Neural progenitor cell (in vitro differentiated cells): ENCODE results near the gene PRICKLE1. TPM values are rescaled to one million over a fixed set of nuclear protein-coding genes. Genes with fewer than 3 reads are reported as not detected.

Experiments
- DNase-seq: peaks from one replicate; pipeline ENCODE4 v3.0.0-alpha.2; 2016; ENCODE audit warnings: low spot score
- H2AFZ ChIP-seq: fragments of 200-600 bp; sonication (generic); replicated peaks from 2 replicates; pipeline ENCODE4 v1.6.1; 2016; ENCODE audit warnings: antibody characterized with exemption
- H3F3A ChIP-seq: fragments of 200-600 bp; sonication (generic); 2 replicates; pipeline ENCODE4 v1.6.1; 2016; ENCODE audit warnings: antibody characterized with exemption, low read depth
- H3K27ac ChIP-seq: fragments of 200-600 bp; sonication (generic); 2 replicates; pipeline ENCODE4 v1.5.1; 2016; ENCODE audit warnings: mild to moderate bottlenecking
- H3K27me3 ChIP-seq: fragments of 200-600 bp; sonication (generic); 2 replicates; pipeline ENCODE4 v1.6.1; 2016; ENCODE audit warnings: mild to moderate bottlenecking, moderate library complexity
- H3K36me3 ChIP-seq: fragments of 200-600 bp; sonication (generic); 2 replicates; pipeline ENCODE4 v1.5.1; 2016
- H3K4me1 ChIP-seq: fragments of 200-600 bp; sonication (generic); 2 replicates; pipeline ENCODE4 v1.6.1; 2016; ENCODE audit warnings: mixed run types
- H3K4me2 ChIP-seq: fragments of 200-600 bp; sonication (generic); 2 replicates; pipeline ENCODE4 v1.6.1; 2016
- H3K4me3 ChIP-seq: fragments of 200-600 bp; sonication (generic); 2 replicates; pipeline ENCODE4 v1.5.1; 2016
- H3K79me2 ChIP-seq: fragments of 200-600 bp; sonication (generic); 2 replicates; pipeline ENCODE4 v1.6.1; 2016; ENCODE audit warnings: low read depth
- H3K9ac ChIP-seq: fragments of 200-600 bp; sonication (generic); 2 replicates; pipeline ENCODE4 v1.6.1; 2016
- H3K9me3 ChIP-seq: fragments of 200-600 bp; sonication (generic); 2 replicates; pipeline ENCODE4 v1.5.1; 2016; ENCODE audit warnings: low read depth
- H4K20me1 ChIP-seq: fragments of 200-600 bp; sonication (generic); 2 replicates; pipeline ENCODE4 v1.6.1; 2016; ENCODE audit warnings: low read depth
- H3K27ac Mint-ChIP-seq: 3 replicates; pipeline ENCODE4 v1.8.0; 2021; ENCODE audit warnings: mixed read lengths
- H3K27me3 Mint-ChIP-seq: 2 replicates; pipeline ENCODE4 v1.8.0; 2022; ENCODE audit warnings: low read depth, mild to moderate bottlenecking, inconsistent platforms, moderate library complexity, mixed read lengths; ENCODE audit not compliant: insufficient read depth
- H3K36me3 Mint-ChIP-seq: 3 replicates; pipeline ENCODE4 v1.8.0; 2021; ENCODE audit warnings: mixed read lengths
- H3K4me1 Mint-ChIP-seq: 3 replicates; pipeline ENCODE4 v1.8.0; 2021; ENCODE audit warnings: mixed read lengths
- H3K4me3 Mint-ChIP-seq: 3 replicates; pipeline ENCODE4 v1.8.0; 2021; ENCODE audit warnings: mild to moderate bottlenecking, moderate library complexity, mixed read lengths
- H3K9me3 Mint-ChIP-seq: 3 replicates; pipeline ENCODE4 v1.8.0; 2020; ENCODE audit warnings: mixed read lengths
- CTCF ChIP-seq: fragments of 200-600 bp; sonication (generic); IDR thresholded peaks from 2 replicates; pipeline ENCODE4 v1.5.1; 2017; ENCODE audit warnings: antibody characterized with exemption, mild to moderate bottlenecking
- EZH2 ChIP-seq: fragments of 200-600 bp; sonication (generic); IDR thresholded peaks from 2 replicates; pipeline ENCODE4 v1.6.1; 2017; ENCODE audit warnings: antibody characterized with exemption, mild to moderate bottlenecking, moderate library complexity
- EZH2phosphoT487 ChIP-seq: fragments of 200-600 bp; sonication (generic); IDR thresholded peaks from 2 replicates; pipeline ENCODE4 v1.6.1; 2017; ENCODE audit warnings: antibody characterized with exemption
- total RNA-seq: library from RNA; depleted of rRNA; stranded (reverse); fragments of >200 nt; gene quantifications from 2 replicates; pipeline ENCODE4 v1.2.3, GENCODE V29; 2015; ENCODE audit warnings: low replicate concordance

PRICKLE1 gene
- total RNA-seq, 1 donor from 2014 or later: 4.0 TPM

- no peak for DNase-seq
- Mint-ChIP-seq H3K27me3 (peaks cover 18% of the 10 kb centered on the region), H3K9me3 (no peaks in the 10 kb centered on the region), H3K4me1 (peaks cover 18% of the 10 kb centered on the region), H3K36me3 (no peaks in the 10 kb centered on the region), H3K27ac (no peak overlapping the region), H3K4me3 (no peak overlapping the region)
- Histone ChIP-seq H3K9ac (no peak overlapping the region), H3K27me3 (peaks cover 33% of the 10 kb centered on the region), H4K20me1 (no peaks in the 10 kb centered on the region), H3K36me3 (no peaks in the 10 kb centered on the region), H3K4me2 (no peak overlapping the region), H3F3A (no peaks in the 10 kb centered on the region), H3K4me3 (no peak overlapping the region), H3K4me1 (peaks cover 7% of the 10 kb centered on the region), H2AFZ (no peak overlapping the region), H3K27ac (no peak overlapping the region), H3K79me2 (no peaks in the 10 kb centered on the region), H3K9me3 (no peaks in the 10 kb centered on the region)
- TF ChIP-seq CTCF (no peak), EZH2 (no peak), EZH2phosphoT487 (no peak)
These were observed 4.2 kb downstream of the PRICKLE1 start for GRCh38 chr12:42585154-42585840.

- no peak for TF ChIP-seq CTCF
- no peak for TF ChIP-seq EZH2phosphoT487
- TF ChIP-seq EZH2: no peak
- H3K4me2 ChIP-seq: no peak overlapping the region
- no peak overlapping the region for H3K27ac ChIP-seq
- H3K4me3 Mint-ChIP-seq: no peak overlapping the region
- H3K27ac Mint-ChIP-seq: no peak overlapping the region
- no peaks in the 10 kb centered on the region for H3K9me3 Mint-ChIP-seq
- H3K27me3 ChIP-seq: peaks cover 27% of the 10 kb centered on the region
- H2AFZ ChIP-seq: no peak overlapping the region
- H3K4me1 ChIP-seq: peaks cover 7% of the 10 kb centered on the region
- H3K79me2 ChIP-seq: no peaks in the 10 kb centered on the region
- H4K20me1 ChIP-seq: no peaks in the 10 kb centered on the region
- H3K9me3 ChIP-seq: no peaks in the 10 kb centered on the region
- H3K36me3 ChIP-seq: no peaks in the 10 kb centered on the region
- no peak for DNase-seq
- peaks cover 16% of the 10 kb centered on the region for H3K27me3 Mint-ChIP-seq
- H3K36me3 Mint-ChIP-seq: no peaks in the 10 kb centered on the region
- no peaks in the 10 kb centered on the region for H3F3A ChIP-seq
- H3K9ac ChIP-seq: no peak overlapping the region
- no peak overlapping the region for H3K4me3 ChIP-seq
- peaks cover 16% of the 10 kb centered on the region for H3K4me1 Mint-ChIP-seq
These were observed 4.9 kb downstream of the PRICKLE1 start for GRCh38 chr12:42584651-42585111.

GRCh38 chr12:42583016-42583415 lies 6.5 kb downstream of the PRICKLE1 start:
- Mint-ChIP-seq H3K4me3 (no peak overlapping the region), H3K27me3 (peaks cover 10% of the 10 kb centered on the region), H3K4me1 (peaks cover 7% of the 10 kb centered on the region), H3K9me3 (no peaks in the 10 kb centered on the region), H3K27ac (no peak overlapping the region), H3K36me3 (no peaks in the 10 kb centered on the region)
- Histone ChIP-seq H3K4me2 (no peak overlapping the region), H2AFZ (no peak overlapping the region), H3K4me3 (no peak overlapping the region), H3K27me3 (peaks cover 12% of the 10 kb centered on the region), H3K9me3 (no peaks in the 10 kb centered on the region), H4K20me1 (no peaks in the 10 kb centered on the region), H3K36me3 (no peaks in the 10 kb centered on the region), H3K4me1 (peaks cover 7% of the 10 kb centered on the region), H3K27ac (no peak overlapping the region), H3F3A (no peaks in the 10 kb centered on the region), H3K9ac (no peak overlapping the region), H3K79me2 (no peaks in the 10 kb centered on the region)
- TF ChIP-seq EZH2phosphoT487 (no peak), EZH2 (no peak), CTCF (no peak)
- no peak for DNase-seq
